Mesodermal cell (in vitro differentiated cells): ENCODE measurements around the gene SNX24.

ENCODE experiments used
- H3K27ac ChIP-seq: 2 replicates; pipeline ENCODE4 v1.7.0; 2013; ENCODE audit warnings: mild to moderate bottlenecking, low read depth, low read length, moderate library complexity; ENCODE audit not compliant: severe bottlenecking
- H3K36me3 ChIP-seq: 2 replicates; pipeline ENCODE4 v1.7.1; 2013; ENCODE audit warnings: mild to moderate bottlenecking, low read length, moderate library complexity; ENCODE audit not compliant: control insufficient read depth, insufficient read depth
- H3K4me1 ChIP-seq: one replicate; pipeline ENCODE4 v1.7.1; 2013; ENCODE audit warnings: mild to moderate bottlenecking, low read length; ENCODE audit not compliant: insufficient read depth, control insufficient read depth, poor library complexity, severe bottlenecking
- H3K4me3 ChIP-seq: 2 replicates; pipeline ENCODE4 v1.7.0; 2013; ENCODE audit warnings: low read length, control low read depth, mild to moderate bottlenecking; ENCODE audit not compliant: insufficient read depth, poor library complexity, severe bottlenecking; ENCODE audit errors: extremely low read depth
- H3K9me3 ChIP-seq: 2 replicates; pipeline ENCODE4 v1.7.1; 2013; ENCODE audit warnings: mild to moderate bottlenecking, low read length, moderate library complexity; ENCODE audit not compliant: control insufficient read depth
- WGBS, 2 experiments: methylation state at CpG; one replicate each; pipeline ENCODE4 v1.1.5; 2013; ENCODE audit warnings: missing lambda C conversion rate in 2 of 2; ENCODE audit not compliant: insufficient coverage in 2 of 2; 5-methylcytosine and 5-hydroxymethylcytosine counted together

SNX24 gene

DNA sequence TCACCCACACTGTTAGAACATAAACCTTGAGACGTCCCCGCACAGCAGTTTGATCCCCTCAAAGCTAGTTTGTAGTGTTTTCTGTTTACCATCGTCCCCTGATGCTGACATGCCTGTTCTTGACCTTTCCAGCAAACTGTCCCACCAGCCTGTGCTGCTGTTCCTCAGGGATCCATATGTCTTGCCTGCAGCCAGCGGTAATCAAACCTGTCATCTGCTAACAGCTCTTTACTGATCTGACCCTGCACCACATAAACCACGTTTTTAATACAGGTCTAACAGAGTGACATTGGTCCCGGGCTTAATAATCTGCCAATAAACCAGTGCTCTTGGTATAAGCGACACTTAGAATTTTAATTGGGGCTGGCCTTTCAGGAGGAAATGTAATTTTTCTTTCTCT lies 156.4 kb downstream of the SNX24 start:
- Histone ChIP-seq H3K4me1 (no peaks in the 10 kb centered on the region), H3K4me3 (no peak overlapping the region), H3K27ac (no peak overlapping the region), H3K9me3 (no peaks in the 10 kb centered on the region), H3K36me3 (peaks cover 5% of the 10 kb centered on the region)
- WGBS, 2 experiments = 87 to 100% methylated on average over 4 to 7 of the region's 7 CpGs

DNA sequence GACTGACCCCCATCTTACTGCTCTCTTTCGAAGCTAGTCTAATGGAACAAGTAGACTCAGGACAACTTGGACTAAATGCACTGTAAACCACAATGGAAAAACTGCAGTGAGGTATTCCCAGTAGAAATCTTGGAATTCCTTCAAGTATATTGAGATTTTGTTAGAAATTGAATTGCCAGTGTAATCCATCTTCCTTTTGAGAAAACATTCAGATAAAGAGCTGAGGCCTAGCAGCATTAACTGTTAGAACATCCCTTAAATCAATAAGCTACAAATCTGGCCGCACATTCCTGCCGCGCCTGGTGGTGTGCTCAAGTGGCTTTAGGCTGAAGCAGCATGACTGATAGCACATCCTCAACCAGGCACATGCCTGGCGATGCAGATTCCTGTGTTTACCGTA lies 161.8 kb downstream of the SNX24 start:
- 88 to 97% methylated on average over 4 to 5 of the region's 6 CpGs for WGBS, 2 experiments
- H3K4me1 ChIP-seq = no peaks in the 10 kb centered on the region
- peaks cover 9% of the 10 kb centered on the region for H3K36me3 ChIP-seq
- peak overlapping the region; percentile 37 for H3K27ac ChIP-seq
- H3K4me3 ChIP-seq = no peak overlapping the region
- no peaks in the 10 kb centered on the region for H3K9me3 ChIP-seq

DNA sequence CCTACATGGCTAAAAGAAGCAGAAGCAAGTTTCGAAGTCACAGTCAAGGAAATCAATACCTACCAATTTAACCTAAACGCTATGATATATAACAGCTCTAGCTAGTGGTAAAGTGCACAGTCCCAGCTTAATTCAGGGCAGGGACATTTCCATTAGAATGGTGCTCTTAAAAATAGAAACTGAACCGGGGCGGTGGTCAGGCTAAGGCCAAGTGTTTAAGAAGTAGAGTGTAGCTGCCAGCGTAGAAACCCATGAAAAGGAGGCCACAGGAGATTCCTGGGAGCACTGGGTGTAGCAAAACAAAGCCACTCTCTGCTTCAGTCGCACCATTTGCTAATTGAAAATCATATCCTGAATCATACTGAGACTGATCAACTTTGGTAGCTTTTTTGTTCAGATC lies 162.3 kb downstream of the SNX24 start:
- WGBS, 2 experiments = 77 to 95% methylated on average over 4 of the region's 6 CpGs
- no peak overlapping the region for H3K27ac ChIP-seq
- no peak overlapping the region for H3K4me3 ChIP-seq
- H3K9me3 ChIP-seq = no peaks in the 10 kb centered on the region
- H3K36me3 ChIP-seq = peaks cover 9% of the 10 kb centered on the region
- no peaks in the 10 kb centered on the region for H3K4me1 ChIP-seq

DNA sequence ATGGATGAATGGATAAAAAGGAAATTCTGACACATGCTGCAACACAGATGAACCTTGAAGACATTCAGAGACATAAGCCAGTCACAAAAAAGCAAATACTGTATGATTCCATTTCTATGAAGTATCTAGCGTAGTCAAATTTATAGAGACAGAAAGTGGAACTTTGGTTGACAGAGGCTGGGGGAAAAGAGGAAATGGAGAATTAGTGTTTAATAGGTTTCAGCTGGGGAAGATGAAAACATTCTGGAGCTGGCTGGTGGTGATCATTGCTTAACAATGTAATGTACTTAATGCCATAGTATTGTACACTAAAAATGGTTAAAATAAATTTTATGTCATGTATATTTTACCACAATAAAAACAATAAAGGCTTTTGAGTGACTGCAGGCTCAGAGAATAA lies 166.9 kb downstream of the SNX24 start:
- Histone ChIP-seq H3K4me1 (no peaks in the 10 kb centered on the region), H3K27ac (no peak overlapping the region), H3K36me3 (peaks cover 4% of the 10 kb centered on the region), H3K4me3 (no peak overlapping the region), H3K9me3 (no peaks in the 10 kb centered on the region)
- WGBS, 2 experiments = 100% methylated on average over 1 of the region's 1 CpG; no CpG with 5 or more reads in 1 of the 2 experiments

DNA sequence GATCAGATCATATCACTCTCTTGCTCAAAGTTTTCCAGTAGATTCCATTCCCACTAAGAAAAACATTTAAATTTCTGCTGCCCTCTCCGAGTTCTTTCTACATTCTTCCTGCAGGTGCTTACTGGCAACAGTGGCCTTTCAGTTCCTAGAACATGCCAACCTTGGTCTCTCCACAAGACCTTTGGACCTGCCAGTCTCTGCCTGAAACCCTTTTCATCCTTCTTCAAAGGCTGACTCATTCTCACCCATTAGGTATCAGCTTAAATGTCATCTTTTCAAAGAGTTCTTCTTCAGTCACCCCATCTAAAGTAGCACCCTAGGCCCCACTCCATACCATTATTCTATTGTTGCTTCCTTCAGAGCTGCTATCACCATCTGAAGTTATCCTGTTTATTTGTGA lies 169.3 kb downstream of the SNX24 start:
- Histone ChIP-seq H3K4me3 (no peak overlapping the region), H3K9me3 (no peaks in the 10 kb centered on the region), H3K4me1 (no peaks in the 10 kb centered on the region), H3K36me3 (no peaks in the 10 kb centered on the region), H3K27ac (no peak overlapping the region)
- 100% methylated on average over 1 of the region's 1 CpG for WGBS, 2 experiments

DNA sequence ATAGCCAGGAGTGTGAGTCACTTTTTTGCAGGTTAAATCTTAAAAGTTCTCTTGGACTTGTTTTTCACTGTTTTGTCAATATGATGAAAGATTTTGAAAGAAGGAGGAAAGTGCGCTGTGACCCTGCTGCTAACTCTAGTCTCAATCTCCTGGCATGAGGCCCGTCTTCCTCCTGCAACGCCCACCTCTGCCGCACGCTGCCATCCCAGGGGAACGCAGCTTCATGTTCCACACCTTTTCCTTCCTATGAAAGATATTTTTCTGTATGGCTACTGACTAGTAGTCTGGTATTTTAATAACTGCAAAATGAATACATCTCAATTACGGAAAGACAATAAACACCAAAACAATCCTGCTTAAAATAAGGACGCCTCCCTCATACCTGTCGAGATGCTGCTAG lies 182.8 kb downstream of the SNX24 start:
- no peaks in the 10 kb centered on the region for H3K36me3 ChIP-seq
- 96 to 100% methylated on average over 3 of the region's 9 CpGs for WGBS, 2 experiments
- H3K4me3 ChIP-seq = no peak overlapping the region

DNA sequence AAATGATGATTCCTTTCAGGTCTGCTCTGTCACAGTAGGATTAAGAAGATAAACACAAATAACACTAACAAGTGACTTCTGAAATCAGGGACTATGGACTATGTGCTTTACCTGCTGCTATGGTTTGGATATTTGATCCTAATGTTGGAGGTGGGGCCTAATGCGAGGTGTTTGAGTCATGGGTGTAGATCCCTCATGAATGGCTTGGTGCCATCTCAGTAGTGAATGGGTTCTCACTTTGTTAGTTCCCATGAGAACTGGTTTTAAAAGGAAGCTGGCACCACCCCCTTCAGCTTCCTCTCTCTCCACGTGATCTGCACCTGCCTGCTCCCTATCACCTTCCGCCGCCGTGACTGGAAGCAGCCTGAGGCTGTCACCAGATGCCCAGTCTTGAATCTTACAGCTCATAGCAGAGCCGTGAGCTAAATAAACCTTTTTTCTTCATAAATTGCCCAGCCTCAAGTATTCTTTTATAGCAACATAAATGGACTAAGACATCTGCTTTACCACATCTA lies 187.8 kb downstream of the SNX24 start:
- H3K27ac ChIP-seq = no peak overlapping the region
- 86 to 93% methylated on average over 5 of the region's 6 CpGs for WGBS, 2 experiments
- H3K9me3 ChIP-seq = no peaks in the 10 kb centered on the region
- no peaks in the 10 kb centered on the region for H3K36me3 ChIP-seq
- H3K4me1 ChIP-seq = peaks cover 4% of the 10 kb centered on the region
- no peak overlapping the region for H3K4me3 ChIP-seq

More for the DNA sequence above, 182.8 kb downstream of the SNX24 start:
- no peaks in the 10 kb centered on the region for H3K9me3 ChIP-seq
- no peak overlapping the region for H3K27ac ChIP-seq
- no peaks in the 10 kb centered on the region for H3K4me1 ChIP-seq

DNA sequence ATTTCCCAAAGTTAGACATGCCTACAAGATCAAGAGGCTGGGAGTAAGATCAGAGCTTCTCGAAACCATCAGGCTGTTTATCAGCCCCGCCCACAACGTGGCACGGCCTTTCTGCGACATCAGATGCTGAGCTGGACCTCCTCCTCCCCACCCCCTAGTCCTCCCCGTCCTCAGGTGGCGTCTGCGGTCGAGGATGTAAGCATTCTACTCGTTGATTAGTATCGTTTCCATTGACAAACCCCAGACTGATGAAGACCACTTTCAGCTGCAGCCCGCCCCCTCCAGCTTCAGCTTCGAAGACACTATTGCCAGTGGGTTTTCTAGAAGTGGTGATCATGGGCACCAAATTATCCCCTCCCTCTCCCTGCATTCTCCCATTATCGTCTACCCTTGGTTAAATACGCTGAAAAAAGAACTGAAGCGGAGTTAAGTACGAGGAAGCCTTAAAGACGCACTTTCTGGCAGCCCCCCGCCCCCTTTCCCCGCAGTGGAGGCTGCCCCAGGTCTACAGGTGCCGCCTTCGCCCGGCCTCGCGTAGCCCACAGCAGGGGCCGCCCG lies 190.0 kb downstream of the SNX24 start:
- Histone ChIP-seq H3K4me3 (peak overlapping the region; percentile 75), H3K27ac (no peak overlapping the region), H3K4me1 (peaks cover 4% of the 10 kb centered on the region), H3K9me3 (no peaks in the 10 kb centered on the region), H3K36me3 (no peaks in the 10 kb centered on the region)
- whole genome bisulfite sequencing, 2 experiments = 2 to 3% methylated on average over 17 to 26 of the region's 27 CpGs

DNA sequence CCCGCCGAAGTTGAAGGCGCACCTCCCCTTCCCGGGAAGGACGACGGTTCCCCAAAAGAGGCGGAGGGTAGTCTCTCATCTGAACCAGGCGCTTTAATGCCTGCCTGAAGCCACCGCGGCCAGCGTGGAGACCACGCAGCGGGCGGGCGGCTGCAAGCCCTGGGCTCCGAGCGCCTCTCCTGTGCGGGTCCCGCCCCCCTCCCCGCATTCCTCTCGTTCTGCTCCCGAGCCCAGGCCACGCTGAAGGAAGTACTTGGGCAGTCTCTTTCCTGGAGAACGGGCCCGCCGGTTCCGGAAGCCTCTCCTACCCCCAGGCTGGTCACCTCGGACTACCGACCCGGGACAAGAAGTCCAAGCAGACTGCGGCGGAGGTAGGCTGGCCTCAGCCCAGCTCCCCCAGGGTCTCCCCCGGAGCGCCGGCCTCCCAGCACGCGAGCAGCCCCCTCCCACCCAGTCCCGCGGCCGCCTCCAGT lies 190.5 kb downstream of the SNX24 start:
- no peaks in the 10 kb centered on the region for H3K36me3 ChIP-seq
- peak overlapping the region; percentile 75 for H3K4me3 ChIP-seq
- WGBS, 2 experiments = 0 to 1% methylated on average over 22 to 25 of the region's 40 CpGs
- peaks cover 4% of the 10 kb centered on the region for H3K4me1 ChIP-seq
- H3K27ac ChIP-seq = no peak overlapping the region
- no peaks in the 10 kb centered on the region for H3K9me3 ChIP-seq

DNA sequence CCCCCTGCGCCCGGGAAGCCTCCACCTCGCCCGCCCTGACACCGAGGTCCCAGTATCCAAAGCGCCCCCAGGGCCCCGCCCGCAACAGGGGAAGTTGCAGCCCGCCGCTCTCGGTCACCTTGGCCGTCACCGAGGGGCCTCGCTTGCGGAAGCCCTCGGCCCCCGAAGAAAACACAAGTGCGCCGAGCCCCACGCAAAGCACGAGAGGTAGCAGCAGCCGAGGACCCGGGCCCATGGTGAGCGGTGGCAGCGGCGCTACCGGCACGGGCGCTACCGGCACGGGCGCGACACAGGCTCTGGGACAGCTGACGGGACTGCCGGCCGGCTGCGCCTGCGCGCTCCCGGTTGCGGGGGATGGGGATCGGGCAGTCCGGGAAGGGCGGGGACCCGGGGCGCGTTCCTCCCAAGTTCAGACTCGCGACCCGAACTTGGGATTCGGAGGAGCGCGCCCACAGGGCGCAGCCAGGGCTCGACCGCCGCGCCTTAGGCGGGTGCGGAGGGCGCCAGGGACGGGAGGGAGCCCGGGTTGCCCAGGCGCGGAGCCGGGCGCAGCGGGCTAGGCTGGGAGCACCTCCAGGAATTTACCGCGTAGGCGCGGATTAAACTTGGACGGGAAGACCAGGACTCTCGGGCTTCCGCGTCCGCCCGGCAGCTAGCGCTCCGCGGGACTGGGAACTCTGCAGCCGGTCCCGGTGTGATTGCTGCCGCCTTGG lies 191.1 kb downstream of the SNX24 start, which contains the start of gene PPIC:
Gene PPIC, minus strand, starts transcription at position 335 of the 713 bp plus-strand sequence. Its CDS starts 100 bp downstream, at position 235.
- peaks cover 4% of the 10 kb centered on the region for H3K4me1 ChIP-seq
- whole genome bisulfite sequencing, 2 experiments = 0% methylated on average over 65 to 82 of the region's 84 CpGs
- H3K9me3 ChIP-seq = no peaks in the 10 kb centered on the region
- H3K27ac ChIP-seq = peak within 1 kb of the TSS; percentile 56
- peak within 1 kb of the TSS; percentile 75 for H3K4me3 ChIP-seq
- H3K36me3 ChIP-seq = no peaks in the 10 kb centered on the region

DNA sequence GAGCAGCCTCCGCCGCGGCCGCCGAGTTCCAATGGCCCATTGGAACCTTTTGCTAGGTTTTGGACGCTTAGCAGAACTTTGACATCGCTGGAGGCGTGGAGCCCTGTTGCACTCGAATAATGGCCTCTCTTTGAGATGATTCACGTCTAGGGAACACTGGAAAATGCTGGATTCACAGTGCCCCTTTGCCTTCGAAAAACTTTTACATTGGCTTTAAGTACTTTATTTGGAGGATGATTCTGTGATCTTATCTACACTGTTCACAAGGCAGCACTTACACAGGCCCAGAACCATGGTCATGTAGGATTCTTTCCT lies 191.6 kb downstream of the SNX24 start:
- H3K27ac ChIP-seq = peak overlapping the region; percentile 56
- H3K4me3 ChIP-seq = peak overlapping the region; percentile 75
- H3K4me1 ChIP-seq = peaks cover 4% of the 10 kb centered on the region
- H3K36me3 ChIP-seq = no peaks in the 10 kb centered on the region
- 0 to 2% methylated on average over 9 to 10 of the region's 11 CpGs for WGBS, 2 experiments
- no peaks in the 10 kb centered on the region for H3K9me3 ChIP-seq
